Adrenal gland (tissue), 12 donors: ENCODE data around the gene TPP1. TPM values are rescaled to one million over a fixed set of nuclear protein-coding genes. Genes with fewer than 3 reads are reported as not detected.

Source experiments
- DNase-seq, 7 donors: peaks; one replicate each; pipeline ENCODE4 v3.0.0-alpha.2; 2019 to 2020
- H3K27ac ChIP-seq, 5 donors: fragments of 200-600 bp; sonication (generic) in 4 of 5; 1 replicate in 3 of 5; 2 replicates in 2 of 5; pipeline versions ENCODE4 v1.5.1 to v1.8.0; 2016 to 2020; ENCODE audit warnings: mild to moderate bottlenecking in 1 of 5
- H3K27me3 ChIP-seq: fragments of 200-600 bp; 2 replicates; pipeline ENCODE4 v1.8.0; 2021
- H3K36me3 ChIP-seq, 2 donors: fragments of 200-600 bp; replicated peaks in 1 of 2; 1 replicate in 1 of 2; 2 replicates in 1 of 2; pipeline versions ENCODE4 v1.5.1 to v1.8.0; 2018 to 2022
- H3K4me1 ChIP-seq, 2 donors: fragments of 200-600 bp; replicated peaks in 1 of 2; 1 replicate in 1 of 2; 2 replicates in 1 of 2; pipeline versions ENCODE4 v1.5.1 to v1.8.0; 2018 to 2021
- H3K4me3 ChIP-seq, 4 donors: fragments of 200-600 bp; sonication (generic) in 3 of 4; one replicate each; pipeline ENCODE4 v1.5.1; 2016 to 2018
- H3K9me3 ChIP-seq, 3 donors: fragments of 200-600 bp; sonication (generic) in 1 of 3; replicated peaks in 1 of 3; 1 replicate in 2 of 3; 2 replicates in 1 of 3; pipeline versions ENCODE4 v1.5.1 to v1.8.0; 2016 to 2021
- POLR2A ChIP-seq, 2 donors: fragments of 450-650 bp; IDR thresholded peaks; one replicate each; pipeline ENCODE4 v1.6.1; 2017; ENCODE audit warnings: antibody characterized with exemption in 2 of 2, mild to moderate bottlenecking in 2 of 2, moderate library complexity in 1 of 2
- WGBS, 4 donors: extraction: QIAGEN DNeasy Blood & Tissue Kit in 2 of 4; methylation state at CpG; one replicate each; pipeline versions ENCODE4 v1.1.5 to v1.1.7; 2013 to 2017; 5-methylcytosine and 5-hydroxymethylcytosine counted together
- intact Hi-C, 2 donors: fragments of 100-400 bp; cut with DNase I; formaldehyde crosslinking; loops; one replicate each; pipeline versions ENCODE4 v1.14.1 to v1.15.0; 2022 to 2023
- polyA plus RNA-seq, 3 donors: library from polyadenylated mRNA; stranded (reverse); fragments of 200-250 nt in 2 of 3; fragments of 350-450 nt in 1 of 3; fragmentation: Illumina TruSeq in 1 of 3; extraction: RNeasy Lipid Tissue Mini Kit (QIAGEN cat#74804) in 1 of 3; gene quantifications; one replicate each; pipeline ENCODE4 v1.2.3, GENCODE V29; 2013 to 2014
- total RNA-seq, 9 donors: library from RNA; depleted of rRNA in 4 of 9; stranded (reverse); fragments of >200 nt in 4 of 9; fragments of 120-200 nt in 1 of 9; fragmentation: NEBNext Ultra II Directional in 1 of 9; extraction: Animal tissue kit (Norgen Biotek cat#: 25700) in 1 of 9; gene quantifications; one replicate each; pipeline versions ENCODE4 v1.1.0 to v1.2.4, GENCODE V29; 2013 to 2023
- TF ChIP-seq, protein P1 (sequence below), 6 experiments: fragments of 450-650 bp in 4 of 6; fragments of 200-600 bp in 2 of 6; sonication (generic) in 1 of 6; IDR thresholded peaks; 1 replicate in 5 of 6; 2 replicates in 1 of 6; pipeline versions ENCODE4 v1.5.1 to v1.8.0; 2016 to 2021; ENCODE audit warnings: antibody characterized with exemption in 6 of 6, mild to moderate bottlenecking in 2 of 6, moderate library complexity in 1 of 6
- donor health status: healthy with polysubstance abuse.
- donor health status: Bipolar disorder and iron deficiency.
- donor health status: DM: yes; HTN: yes; CAD: no.
- donor health status: DM: no; HTN: no; CAD: no.
- donor health status: DM: no; HTN: no; CAD: no.
- donor health status: DM: yes; HTN: yes; CAD: no.

The TPP1 gene
- total and polyA plus RNA-seq, 12 donors = 53.2 to 464 (median 288) TPM

DNA sequence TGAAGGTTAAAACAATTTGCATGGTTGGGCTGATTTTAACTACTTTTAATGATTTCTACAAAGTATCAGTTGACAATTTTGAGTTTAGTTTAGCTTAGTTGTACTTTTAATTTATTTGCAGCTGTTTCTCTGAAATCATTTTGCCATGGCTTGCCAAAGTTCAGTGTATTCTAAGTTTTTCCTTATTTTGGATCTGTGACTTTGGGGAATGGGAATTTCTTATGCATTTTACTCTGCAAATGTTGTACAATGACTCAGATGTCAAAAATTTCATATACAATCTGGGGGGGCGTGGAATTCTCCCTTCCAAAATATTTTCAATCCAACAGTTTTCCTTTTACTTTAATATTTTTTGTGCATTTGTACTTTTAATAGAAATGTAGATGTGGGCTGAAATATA is 45.3 kb upstream of the TPP1 start:
- Histone ChIP-seq H3K4me1 (no peaks in the 10 kb centered on the region), H3K4me3 (no peak overlapping the region), H3K27ac (no peak overlapping the region), H3K36me3 (no peaks in the 10 kb centered on the region), H3K9me3 (no peaks in the 10 kb centered on the region), H3K27me3 (no peaks in the 10 kb centered on the region)
- 0% methylated on average over 1 of the region's 1 CpG for WGBS, 4 donors
- no peak for TF ChIP-seq POLR2A (IDR thresholded peaks at IDR 0.05)
- TF ChIP-seq, protein P1, sequence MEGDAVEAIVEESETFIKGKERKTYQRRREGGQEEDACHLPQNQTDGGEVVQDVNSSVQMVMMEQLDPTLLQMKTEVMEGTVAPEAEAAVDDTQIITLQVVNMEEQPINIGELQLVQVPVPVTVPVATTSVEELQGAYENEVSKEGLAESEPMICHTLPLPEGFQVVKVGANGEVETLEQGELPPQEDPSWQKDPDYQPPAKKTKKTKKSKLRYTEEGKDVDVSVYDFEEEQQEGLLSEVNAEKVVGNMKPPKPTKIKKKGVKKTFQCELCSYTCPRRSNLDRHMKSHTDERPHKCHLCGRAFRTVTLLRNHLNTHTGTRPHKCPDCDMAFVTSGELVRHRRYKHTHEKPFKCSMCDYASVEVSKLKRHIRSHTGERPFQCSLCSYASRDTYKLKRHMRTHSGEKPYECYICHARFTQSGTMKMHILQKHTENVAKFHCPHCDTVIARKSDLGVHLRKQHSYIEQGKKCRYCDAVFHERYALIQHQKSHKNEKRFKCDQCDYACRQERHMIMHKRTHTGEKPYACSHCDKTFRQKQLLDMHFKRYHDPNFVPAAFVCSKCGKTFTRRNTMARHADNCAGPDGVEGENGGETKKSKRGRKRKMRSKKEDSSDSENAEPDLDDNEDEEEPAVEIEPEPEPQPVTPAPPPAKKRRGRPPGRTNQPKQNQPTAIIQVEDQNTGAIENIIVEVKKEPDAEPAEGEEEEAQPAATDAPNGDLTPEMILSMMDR (IDR thresholded peaks at IDR 0.05) = no peak
- no peak for DNase-seq
- intact Hi-C loops = no loop called here

DNA sequence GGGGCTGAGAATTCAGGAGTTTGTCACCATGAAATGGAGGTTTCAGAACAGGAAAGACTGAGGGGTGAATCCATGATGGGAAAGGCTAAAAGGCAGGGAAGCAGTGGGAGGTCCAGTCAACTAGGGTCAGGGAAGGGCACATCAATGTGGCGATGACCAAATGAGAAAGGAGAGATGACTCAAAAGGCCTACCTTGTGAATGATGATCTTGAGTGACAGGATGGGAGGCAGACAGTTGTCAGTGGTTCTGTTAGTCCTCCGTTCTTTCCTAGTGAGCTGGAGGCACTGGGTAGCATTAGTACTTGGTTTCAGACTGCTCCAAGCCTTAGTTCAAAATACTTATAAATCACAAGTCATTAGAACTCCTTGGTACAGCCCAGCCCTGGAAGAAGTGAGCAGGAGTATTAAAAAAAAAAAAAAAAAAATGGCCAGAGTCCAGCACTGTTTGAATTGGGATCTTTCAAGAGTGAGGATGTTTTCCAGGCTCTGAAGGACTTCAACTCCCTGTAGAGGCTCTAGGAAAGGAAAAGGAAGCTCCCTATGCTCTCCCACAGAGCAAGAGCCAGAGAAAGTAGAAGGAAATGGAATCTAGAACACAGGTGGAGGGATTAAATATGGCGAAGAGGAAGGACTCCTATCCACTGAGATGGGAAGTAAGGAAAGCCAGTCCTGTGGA is 44.7 kb upstream of the TPP1 start:
- TF ChIP-seq, protein P1 (IDR thresholded peaks at IDR 0.05) = no peak
- no peak for TF ChIP-seq POLR2A (IDR thresholded peaks at IDR 0.05)
- H3K36me3 ChIP-seq = no peaks in the 10 kb centered on the region

DNA sequence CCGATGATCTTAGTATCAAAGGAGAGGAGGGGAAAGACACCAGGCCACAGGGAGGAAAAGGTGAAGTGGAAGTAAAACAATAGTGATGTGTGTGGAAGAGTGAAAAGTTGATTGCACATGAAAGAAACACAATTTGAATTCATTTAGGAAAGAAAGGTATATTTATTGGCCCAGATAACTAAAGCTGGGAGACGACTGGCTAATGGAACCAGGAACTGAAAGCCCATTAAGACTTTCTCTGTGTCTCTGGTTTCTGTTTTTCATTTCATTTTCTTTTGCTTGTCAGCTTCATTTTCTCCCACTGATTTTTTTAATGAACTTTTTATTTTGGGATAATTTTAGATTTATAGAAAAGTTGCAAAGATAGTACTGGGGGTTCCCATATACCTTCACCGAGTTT is 41.5 kb upstream of the TPP1 start:
- DNase-seq = no peak
- H3K27ac ChIP-seq = no peak overlapping the region
- H3K9me3 ChIP-seq = no peaks in the 10 kb centered on the region
- no peaks in the 10 kb centered on the region for H3K36me3 ChIP-seq
- 82 to 85% (median 85%) methylated on average over 3 of the region's 3 CpGs for WGBS, 4 donors
- TF ChIP-seq, protein P1 (IDR thresholded peaks at IDR 0.05) = no peak
- no peak for TF ChIP-seq POLR2A (IDR thresholded peaks at IDR 0.05)
- H3K4me3 ChIP-seq = no peak overlapping the region
- H3K27me3 ChIP-seq = no peaks in the 10 kb centered on the region
- H3K4me1 ChIP-seq = no peaks in the 10 kb centered on the region
- intact Hi-C loops = no loop called here

More for the DNA sequence above, 44.7 kb upstream of the TPP1 start:
- Histone ChIP-seq H3K27me3 (no peaks in the 10 kb centered on the region), H3K9me3 (no peaks in the 10 kb centered on the region), H3K4me1 (no peaks in the 10 kb centered on the region), H3K27ac (no peak overlapping the region), H3K4me3 (no peak overlapping the region)
- intact Hi-C loops = no loop called here
- WGBS, 4 donors = 55 to 63% (median 61%) methylated on average over 3 of the region's 3 CpGs
- DNase-seq = no peak

DNA sequence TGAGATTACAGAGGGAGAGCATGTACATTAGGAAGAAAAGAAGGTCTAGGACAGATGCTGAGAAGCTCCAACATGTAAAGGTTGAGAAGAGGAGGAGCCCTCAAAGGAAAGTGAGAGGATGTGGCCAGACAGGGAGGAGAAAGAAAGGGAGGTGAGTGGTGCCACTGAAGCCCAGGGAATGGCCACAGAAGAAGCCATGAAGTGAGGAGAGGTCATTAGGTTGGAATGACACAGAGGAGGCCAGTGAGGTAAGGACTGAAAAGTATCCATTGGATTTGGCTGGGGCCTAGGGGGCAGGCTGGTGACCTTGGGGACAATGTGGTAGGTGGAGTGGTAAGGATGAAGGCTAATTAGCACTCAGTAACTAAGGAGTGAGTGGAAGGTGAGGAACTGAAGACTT is 39.4 kb upstream of the TPP1 start:
- no peak overlapping the region for H3K4me3 ChIP-seq
- DNase-seq = no peak
- H3K27ac ChIP-seq = no peak overlapping the region
- H3K4me1 ChIP-seq = no peaks in the 10 kb centered on the region
- H3K27me3 ChIP-seq = no peaks in the 10 kb centered on the region
- TF ChIP-seq, protein P1 (IDR thresholded peaks at IDR 0.05) = no peak
- no peak for TF ChIP-seq POLR2A (IDR thresholded peaks at IDR 0.05)
- no peaks in the 10 kb centered on the region for H3K9me3 ChIP-seq
- no peaks in the 10 kb centered on the region for H3K36me3 ChIP-seq
- intact Hi-C loops = no loop called here
